ENCODE results near the gene METTL6. TPM values are rescaled to one million over a fixed set of nuclear protein-coding genes. Genes with fewer than 3 reads are reported as not detected.

The METTL6 gene
- polyA plus RNA-seq, 1 donor (not counting 4 experiments of a cell fraction or from before 2014, with no cell fraction given) = 16.3 TPM

GRCh38 chr3:15375461-15376000, 51.8 kb downstream of the METTL6 start:
- Histone ChIP-seq H3K4me2 (ENCODE audit: control insufficient read depth, extremely low read depth, insufficient read depth, low read depth, low read length) (no peak overlapping the region), H3K27ac (ENCODE audit: control insufficient read depth, insufficient read depth, low read length) (no peak overlapping the region), H3K9ac (ENCODE audit: control insufficient read depth, extremely low read depth, insufficient read depth, low read length) (no peak overlapping the region), H3K9me1 (ENCODE audit: control insufficient read depth, extremely low read depth, insufficient read depth, low read length) (no peaks in the 10 kb centered on the region), H3K27me3 (ENCODE audit: control insufficient read depth, extremely low read depth, insufficient read depth, low read length) (no peaks in the 10 kb centered on the region), H3K4me3 (ENCODE audit: control insufficient read depth in 2 of 3, extremely low read depth in 1 of 3, insufficient read depth in 2 of 3, low read depth in 1 of 3, low read length in 3 of 3) (no peak overlapping the region), H3K79me2 (ENCODE audit: control insufficient read depth, insufficient read depth, low read length) (no peaks in the 10 kb centered on the region), H3K9me3 (ENCODE audit: control insufficient read depth, low read depth, low read length) (no peaks in the 10 kb centered on the region), H3K4me1 (ENCODE audit: control insufficient read depth, extremely low read depth, insufficient read depth, low read length) (no peaks in the 10 kb centered on the region), H2AFZ (ENCODE audit: control insufficient read depth, low read length) (no peak overlapping the region), H4K20me1 (ENCODE audit: control insufficient read depth, extremely low read depth, insufficient read depth, low read length) (no peaks in the 10 kb centered on the region), H3K36me3 (ENCODE audit: control insufficient read depth in 2 of 2, extremely low read depth in 1 of 2, insufficient read depth in 2 of 2, low read length in 2 of 2) (no peaks in the 10 kb centered on the region)
- no peak for FAIRE-seq
- DNase-seq (ENCODE audit: low read depth, low spot score) = no peak
- TF ChIP-seq CTCF (optimal IDR thresholded peaks at IDR 0.05 in 1 of 3, IDR thresholded peaks at IDR 0.05 in 1 of 3, conservative IDR thresholded peaks at IDR 0.05 in 1 of 3; ENCODE audit: extremely low read depth in 1 of 3, insufficient read depth in 2 of 3, low read length in 3 of 3) = no peak
- TF ChIP-seq EZH2 (IDR thresholded peaks at IDR 0.05; ENCODE audit: low read length) = no peak
- dilution Hi-C loops (cut with MboI; ENCODE audit: extremely low pct_ligation_motif_present, low sequenced_read_pairs) = no loop called here

GRCh38 chr3:15372918-15373317, 54.4 kb downstream of the METTL6 start:
- dilution Hi-C loops (cut with MboI; ENCODE audit: extremely low pct_ligation_motif_present, low sequenced_read_pairs) = no loop called here
- no peak overlapping the region for H3K9ac ChIP-seq (ENCODE audit: control insufficient read depth, extremely low read depth, insufficient read depth, low read length)
- no peak for FAIRE-seq

More at GRCh38 chr3:15372918-15373317, 54.4 kb downstream of the METTL6 start:
- no peak for TF ChIP-seq CTCF (optimal IDR thresholded peaks at IDR 0.05 in 1 of 3, IDR thresholded peaks at IDR 0.05 in 1 of 3, conservative IDR thresholded peaks at IDR 0.05 in 1 of 3; ENCODE audit: extremely low read depth in 1 of 3, insufficient read depth in 2 of 3, low read length in 3 of 3)
- TF ChIP-seq EZH2 (IDR thresholded peaks at IDR 0.05; ENCODE audit: low read length) = no peak
- Histone ChIP-seq H3K4me2 (ENCODE audit: control insufficient read depth, extremely low read depth, insufficient read depth, low read depth, low read length) (no peak overlapping the region), H3K27me3 (ENCODE audit: control insufficient read depth, extremely low read depth, insufficient read depth, low read length) (no peaks in the 10 kb centered on the region), H3K27ac (ENCODE audit: control insufficient read depth, insufficient read depth, low read length) (no peak overlapping the region), H3K36me3 (ENCODE audit: control insufficient read depth in 2 of 2, extremely low read depth in 1 of 2, insufficient read depth in 2 of 2, low read length in 2 of 2) (no peaks in the 10 kb centered on the region), H4K20me1 (ENCODE audit: control insufficient read depth, extremely low read depth, insufficient read depth, low read length) (no peaks in the 10 kb centered on the region), H3K9me1 (ENCODE audit: control insufficient read depth, extremely low read depth, insufficient read depth, low read length) (no peaks in the 10 kb centered on the region), H2AFZ (ENCODE audit: control insufficient read depth, low read length) (no peak overlapping the region), H3K9me3 (ENCODE audit: control insufficient read depth, low read depth, low read length) (no peaks in the 10 kb centered on the region), H3K4me3 (ENCODE audit: control insufficient read depth in 2 of 3, extremely low read depth in 1 of 3, insufficient read depth in 2 of 3, low read depth in 1 of 3, low read length in 3 of 3) (no peak overlapping the region), H3K4me1 (ENCODE audit: control insufficient read depth, extremely low read depth, insufficient read depth, low read length) (no peaks in the 10 kb centered on the region), H3K79me2 (ENCODE audit: control insufficient read depth, insufficient read depth, low read length) (no peaks in the 10 kb centered on the region)
- DNase-seq (ENCODE audit: low read depth, low spot score) = no peak
